Tibial nerve (tissue), 4 donors: ENCODE data around the gene PARN.

Source experiments
- CTCF ChIP-seq, 5 experiments: fragments of 200-600 bp in 3 of 5; fragments of 450-650 bp in 2 of 5; sonication (generic) in 3 of 5; IDR thresholded peaks; one replicate each; pipeline ENCODE4 v1.5.1; 2016 to 2019; ENCODE audit warnings: antibody characterized with exemption in 5 of 5, mild to moderate bottlenecking in 3 of 5, moderate library complexity in 2 of 5
- EP300 ChIP-seq, 2 donors: sonication (generic); formaldehyde crosslinking; IDR thresholded peaks; one replicate each; pipeline ENCODE4 v1.6.1; 2017; ENCODE audit warnings: antibody characterized with exemption in 2 of 2, mild to moderate bottlenecking in 1 of 2
- POLR2A ChIP-seq, 2 donors: fragments of 450-650 bp; IDR thresholded peaks; one replicate each; pipeline ENCODE4 v1.6.1; 2017; ENCODE audit warnings: antibody characterized with exemption in 2 of 2, mild to moderate bottlenecking in 2 of 2, moderate library complexity in 2 of 2

GRCh38 chr16:14472357-14472756 is 157.7 kb downstream of the PARN start:
- TF ChIP-seq CTCF (IDR thresholded peaks at IDR 0.05) (no peak), EP300 (IDR thresholded peaks at IDR 0.05) (no peak), POLR2A (IDR thresholded peaks at IDR 0.05) (no peak)
